OCI-LY1 (cell line): Measurements from ENCODE around the gene UHRF2.

Experiments used
- H2AFZ ChIP-seq: fragments of 200-600 bp; sonication (generic), shearing (Covaris generic); 2 replicates; pipeline ENCODE4 v1.6.0; 2014; ENCODE audit warnings: antibody characterized with exemption, mild to moderate bottlenecking, low read length
- H3F3A ChIP-seq: fragments of 200-600 bp; sonication (generic), shearing (Covaris generic); 2 replicates; pipeline ENCODE4 v1.6.0; 2014; ENCODE audit warnings: mild to moderate bottlenecking, antibody characterized with exemption, low read length, moderate library complexity; ENCODE audit not compliant: insufficient read depth
- H3K27ac ChIP-seq: fragments of 200-600 bp; sonication (generic); 2 replicates; pipeline ENCODE4 v1.5.1; 2014; ENCODE audit warnings: low read length, mixed run types, mild to moderate bottlenecking, low read depth; ENCODE audit not compliant: poor library complexity, severe bottlenecking
- H3K27me3 ChIP-seq: fragments of 200-600 bp; sonication (generic); 2 replicates; pipeline ENCODE4 v1.6.0; 2014; ENCODE audit warnings: antibody characterized with exemption, mild to moderate bottlenecking, low read length, moderate library complexity; ENCODE audit not compliant: insufficient read depth
- H3K36me3 ChIP-seq: fragments of 200-600 bp; sonication (generic); 2 replicates; pipeline ENCODE4 v1.6.1; 2014; ENCODE audit warnings: mild to moderate bottlenecking, antibody characterized with exemption, low read length, moderate library complexity, mixed read lengths; ENCODE audit not compliant: insufficient read depth
- H3K4me1 ChIP-seq: fragments of 200-600 bp; sonication (generic); 2 replicates; pipeline ENCODE4 v1.5.1; 2014; ENCODE audit warnings: mild to moderate bottlenecking, low read length, moderate library complexity; ENCODE audit not compliant: insufficient read depth, severe bottlenecking
- H3K4me2 ChIP-seq: fragments of 200-600 bp; sonication (generic), shearing (Covaris generic); 2 replicates; pipeline ENCODE4 v1.6.1; 2014; ENCODE audit warnings: low read length
- H3K4me3 ChIP-seq: fragments of 200-600 bp; sonication (generic); 2 replicates; pipeline ENCODE4 v1.5.1; 2014; ENCODE audit warnings: low read length, low read depth, mild to moderate bottlenecking, mixed read lengths; ENCODE audit not compliant: poor library complexity, severe bottlenecking
- H3K79me2 ChIP-seq: fragments of 200-600 bp; shearing (Covaris generic); 2 replicates; pipeline ENCODE4 v1.6.1; 2016; ENCODE audit warnings: mixed run types, low read length, mixed read lengths; ENCODE audit not compliant: insufficient read depth
- H3K9ac ChIP-seq: fragments of 200-600 bp; sonication (generic), shearing (Covaris generic); 2 replicates; pipeline ENCODE4 v1.6.1; 2014; ENCODE audit warnings: mild to moderate bottlenecking, low read length, mixed read lengths
- H3K9me2 ChIP-seq: fragments of 200-600 bp; sonication (generic), shearing (Covaris generic); 2 replicates; pipeline ENCODE4 v1.6.1; 2014; ENCODE audit warnings: low read depth, mild to moderate bottlenecking, low read length, mixed read lengths
- H3K9me3 ChIP-seq: fragments of 200-600 bp; shearing (Covaris generic); 2 replicates; pipeline ENCODE4 v1.6.1; 2014; ENCODE audit warnings: low read length, mixed read lengths
- H4K20me1 ChIP-seq: fragments of 200-600 bp; sonication (generic), shearing (Covaris generic); 2 replicates; pipeline ENCODE4 v1.6.0; 2016; ENCODE audit warnings: mild to moderate bottlenecking, low read length; ENCODE audit not compliant: insufficient read depth
- CTCF ChIP-seq: fragments of 200-600 bp; sonication (generic), shearing (Covaris generic); IDR thresholded peaks from 2 replicates; pipeline ENCODE4 v1.5.1; 2017; ENCODE audit warnings: mild to moderate bottlenecking, antibody characterized with exemption, low read length, moderate library complexity, mixed read lengths
- EZH2 ChIP-seq: fragments of 200-600 bp; sonication (generic), shearing (Covaris generic); IDR thresholded peaks from 2 replicates; pipeline ENCODE4 v1.8.0; 2017; ENCODE audit warnings: borderline replicate concordance, mixed run types, mild to moderate bottlenecking, antibody characterized with exemption, low read length, moderate library complexity, mixed read lengths

Gene UHRF2

DNA sequence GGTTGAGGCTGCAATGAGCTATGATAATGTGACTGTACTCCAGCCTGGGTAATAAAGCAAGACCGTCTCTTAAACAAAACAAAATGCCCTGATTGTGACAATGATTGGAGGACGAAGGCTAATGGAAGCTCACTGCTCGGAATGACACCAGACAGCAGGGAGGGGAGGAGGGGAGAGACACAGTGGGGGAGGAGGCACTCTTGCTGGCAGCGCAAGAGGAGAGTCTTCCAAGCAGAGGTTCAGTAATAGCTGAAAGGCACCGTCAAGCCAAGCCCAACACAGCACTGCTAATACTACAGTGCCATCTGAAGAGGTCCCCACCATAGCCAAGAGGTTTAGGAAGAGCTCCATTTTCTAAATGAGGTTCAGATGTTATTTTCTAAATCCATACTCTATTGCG, 130.2 kb downstream of the UHRF2 start:
- Histone ChIP-seq H3K9me3 (no peaks in the 10 kb centered on the region), H3K9me2 (no peaks in the 10 kb centered on the region), H3K9ac (no peak overlapping the region), H3K79me2 (no peaks in the 10 kb centered on the region), H3K4me3 (no peak overlapping the region), H3K4me1 (no peaks in the 10 kb centered on the region), H2AFZ (no peak overlapping the region), H3K27me3 (no peaks in the 10 kb centered on the region), H3K4me2 (no peak overlapping the region), H4K20me1 (no peaks in the 10 kb centered on the region), H3F3A (no peaks in the 10 kb centered on the region), H3K27ac (no peak overlapping the region), H3K36me3 (no peaks in the 10 kb centered on the region)
- TF ChIP-seq CTCF (no peak), EZH2 (no peak)

DNA sequence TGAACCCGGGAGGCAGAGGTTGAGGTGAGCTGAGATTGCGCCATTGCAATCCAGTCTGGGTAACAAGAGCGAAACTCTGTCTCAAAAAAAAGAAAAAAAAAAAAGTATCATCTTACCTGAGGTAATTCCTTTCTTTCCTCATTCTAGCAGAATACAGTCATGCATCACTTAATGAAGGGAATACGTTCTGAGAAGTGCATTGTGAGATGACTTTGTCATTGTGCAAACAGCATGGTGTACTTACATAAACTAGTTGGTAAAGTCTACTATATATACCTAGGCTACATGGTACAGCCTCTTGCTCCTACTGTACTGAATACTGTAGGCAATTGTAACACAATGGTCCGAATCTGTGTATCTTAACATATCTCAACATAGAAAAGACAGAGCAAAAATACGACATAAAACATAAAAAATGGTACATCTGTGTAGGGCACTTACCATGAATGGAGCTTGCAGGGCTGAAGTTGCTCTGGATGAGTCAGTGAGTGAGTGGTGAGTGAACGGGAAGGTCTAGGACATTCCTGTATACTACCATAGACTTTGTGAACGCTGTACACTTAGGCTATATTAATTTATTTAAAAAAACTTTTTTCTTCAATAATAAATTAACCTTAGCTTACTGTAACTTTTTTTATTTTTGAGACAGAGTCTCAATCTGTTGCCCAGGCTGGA, 132.2 kb downstream of the UHRF2 start:
- H3K9ac ChIP-seq, result no peak overlapping the region
- no peak overlapping the region for H3K27ac ChIP-seq
- H4K20me1 ChIP-seq, result no peaks in the 10 kb centered on the region
- no peaks in the 10 kb centered on the region for H3K9me3 ChIP-seq
- H3K4me1 ChIP-seq, result no peaks in the 10 kb centered on the region
- H3F3A ChIP-seq, result no peaks in the 10 kb centered on the region
- H3K4me3 ChIP-seq, result no peak overlapping the region
- no peaks in the 10 kb centered on the region for H3K79me2 ChIP-seq
- TF ChIP-seq CTCF (no peak), EZH2 (no peak)
- H3K27me3 ChIP-seq, result no peaks in the 10 kb centered on the region
- H3K9me2 ChIP-seq, result no peaks in the 10 kb centered on the region
- no peak overlapping the region for H3K4me2 ChIP-seq
- H3K36me3 ChIP-seq, result no peaks in the 10 kb centered on the region
- no peak overlapping the region for H2AFZ ChIP-seq

DNA sequence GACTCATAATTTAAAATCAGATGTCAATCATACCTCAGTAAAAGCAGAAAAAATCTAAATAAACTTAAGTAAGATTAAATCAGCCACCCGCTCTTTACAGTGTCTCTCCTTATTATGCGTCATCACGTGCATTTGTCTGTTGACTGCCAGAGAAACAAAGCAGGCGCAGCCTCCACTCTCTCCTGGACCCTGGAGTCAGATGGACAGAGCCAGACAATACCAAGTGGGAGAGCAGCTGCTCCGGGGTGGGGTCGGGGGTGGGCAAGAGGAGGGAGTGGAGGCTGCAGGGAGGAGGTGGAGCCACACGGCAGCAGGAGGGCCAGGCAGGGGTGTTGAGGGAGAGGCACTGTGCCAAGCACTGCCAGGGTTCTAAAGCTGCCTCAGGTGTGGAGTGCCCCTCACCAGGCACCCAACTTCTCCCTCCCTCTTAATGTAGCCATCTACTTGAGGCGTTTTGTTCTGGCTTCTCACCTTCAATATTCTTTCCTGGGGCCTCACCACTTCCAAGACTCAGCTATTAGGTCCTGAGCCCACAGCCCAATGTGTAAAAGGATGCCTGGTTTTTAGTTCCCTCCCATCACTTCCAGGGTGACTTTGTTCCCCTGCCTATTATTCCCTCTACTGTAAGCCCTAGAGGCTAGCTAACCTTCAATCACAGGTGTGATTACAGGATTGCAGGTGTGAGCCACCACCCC, 136.3 kb downstream of the UHRF2 start:
- Histone ChIP-seq H3K9me3 (no peaks in the 10 kb centered on the region), H3K4me2 (no peak overlapping the region), H3K4me1 (no peaks in the 10 kb centered on the region), H3K9ac (no peak overlapping the region), H2AFZ (no peak overlapping the region), H3K36me3 (no peaks in the 10 kb centered on the region), H3K27ac (no peak overlapping the region), H3K79me2 (no peaks in the 10 kb centered on the region), H3K9me2 (no peaks in the 10 kb centered on the region), H4K20me1 (no peaks in the 10 kb centered on the region), H3F3A (no peaks in the 10 kb centered on the region), H3K4me3 (no peak overlapping the region), H3K27me3 (no peaks in the 10 kb centered on the region)
- TF ChIP-seq EZH2 (no peak), CTCF (no peak)
